H9 (cell line): ENCODE data around the gene TRPM2. TPM values are rescaled to one million over a fixed set of nuclear protein-coding genes. Genes with fewer than 3 reads are reported as not detected.

ENCODE experiments used
- DNase-seq: peaks from one replicate; pipeline ENCODE4 v3.0.0-alpha.2; 2017
- H2AFZ ChIP-seq: one replicate; pipeline ENCODE4 v1.6.1; 2013; ENCODE audit warnings: mild to moderate bottlenecking, low read length, control low read depth, moderate library complexity
- H2AK5ac ChIP-seq: 2 replicates; pipeline ENCODE4 v1.6.1; 2013; ENCODE audit warnings: low read length, control low read depth, mixed read lengths; ENCODE audit not compliant: insufficient read length
- H2BK120ac ChIP-seq: one replicate; pipeline ENCODE4 v1.6.1; 2013; ENCODE audit warnings: low read depth, mild to moderate bottlenecking, low read length, control low read depth, inconsistent platforms; ENCODE audit not compliant: poor library complexity, severe bottlenecking
- H2BK12ac ChIP-seq: 2 replicates; pipeline ENCODE4 v1.6.1; 2013; ENCODE audit warnings: low read length, control low read depth, mixed read lengths, low read depth; ENCODE audit not compliant: insufficient read length
- H2BK15ac ChIP-seq: 2 replicates; pipeline ENCODE4 v1.6.1; 2013; ENCODE audit warnings: low read depth, low read length, control low read depth
- H2BK20ac ChIP-seq: one replicate; pipeline ENCODE4 v1.6.1; 2013; ENCODE audit warnings: low read depth, mild to moderate bottlenecking, low read length, control low read depth, inconsistent platforms; ENCODE audit not compliant: poor library complexity, severe bottlenecking
- H2BK5ac ChIP-seq: 2 replicates; pipeline ENCODE4 v1.6.1; 2013; ENCODE audit warnings: low read length, control low read depth, mixed read lengths; ENCODE audit not compliant: insufficient read length
- H3K14ac ChIP-seq: 2 replicates; pipeline ENCODE4 v1.6.1; 2013; ENCODE audit warnings: low read length, control low read depth; ENCODE audit not compliant: insufficient read depth
- H3K18ac ChIP-seq: 2 replicates; pipeline ENCODE4 v1.6.1; 2013; ENCODE audit warnings: low read depth, mild to moderate bottlenecking, mixed read lengths, low read length, control low read depth; ENCODE audit not compliant: insufficient read length
- H3K23ac ChIP-seq: 2 replicates; pipeline ENCODE4 v1.6.1; 2013; ENCODE audit warnings: low read length, control low read depth, mixed read lengths, low read depth; ENCODE audit not compliant: insufficient read length
- H3K23me2 ChIP-seq: 2 replicates; pipeline ENCODE4 v1.6.1; 2013; ENCODE audit warnings: low read depth, mild to moderate bottlenecking, mixed read lengths, low read length, control low read depth; ENCODE audit not compliant: insufficient read length, poor library complexity, severe bottlenecking
- H3K27ac ChIP-seq: 2 replicates; pipeline ENCODE4 v1.5.1; 2013; ENCODE audit warnings: low read length, control low read depth, mixed read lengths, low read depth; ENCODE audit not compliant: insufficient read length
- H3K27me3 ChIP-seq: 2 replicates; pipeline ENCODE4 v1.6.1; 2013; ENCODE audit warnings: low read length, control low read depth, inconsistent platforms; ENCODE audit not compliant: insufficient read depth
- H3K4ac ChIP-seq: 2 replicates; pipeline ENCODE4 v1.6.1; 2013; ENCODE audit warnings: low read depth, mild to moderate bottlenecking, control low read depth, inconsistent platforms, low read length, moderate library complexity
- H3K4me1 ChIP-seq: 2 replicates; pipeline ENCODE4 v1.6.1; 2013; ENCODE audit warnings: low read length, control low read depth, inconsistent platforms; ENCODE audit not compliant: insufficient read depth
- H3K4me2 ChIP-seq: 2 replicates; pipeline ENCODE4 v1.6.1; 2013; ENCODE audit warnings: low read length, control low read depth, mixed read lengths; ENCODE audit not compliant: insufficient read length, insufficient read depth
- H3K56ac ChIP-seq: 2 replicates; pipeline ENCODE4 v1.6.1; 2013; ENCODE audit warnings: low read depth, mild to moderate bottlenecking, mixed read lengths, low read length, control low read depth; ENCODE audit not compliant: insufficient read length
- H3K79me1 ChIP-seq: 2 replicates; pipeline ENCODE4 v1.6.1; 2013; ENCODE audit warnings: low read depth, mild to moderate bottlenecking, moderate library complexity, low read length, control low read depth, inconsistent platforms; ENCODE audit not compliant: insufficient read depth, poor library complexity, severe bottlenecking
- H3K79me2 ChIP-seq: 2 replicates; pipeline ENCODE4 v1.6.1; 2013; ENCODE audit warnings: low read length, control low read depth, inconsistent platforms; ENCODE audit not compliant: insufficient read depth
- H3K9ac ChIP-seq: 2 replicates; pipeline ENCODE4 v1.6.1; 2013; ENCODE audit warnings: low read length, control low read depth, mixed read lengths; ENCODE audit not compliant: insufficient read length; ENCODE audit errors: extremely low read depth
- H3K9me3 ChIP-seq: one replicate; pipeline ENCODE4 v1.6.1; 2013; ENCODE audit warnings: low read depth, low read length, inconsistent platforms; ENCODE audit not compliant: control insufficient read depth
- H3T11ph ChIP-seq: one replicate; pipeline ENCODE4 v1.6.1; 2013; ENCODE audit warnings: mild to moderate bottlenecking, low read length, control low read depth, inconsistent platforms
- H4K20me1 ChIP-seq: one replicate; pipeline ENCODE4 v1.6.1; 2013; ENCODE audit not compliant: control insufficient read depth, insufficient read length, insufficient read depth
- H4K5ac ChIP-seq: 2 replicates; pipeline ENCODE4 v1.6.1; 2013; ENCODE audit warnings: low read depth, mild to moderate bottlenecking, mixed read lengths, low read length, control low read depth; ENCODE audit not compliant: insufficient read length
- H4K8ac ChIP-seq: replicated peaks from 2 replicates; pipeline ENCODE4 v1.6.1; 2013; ENCODE audit warnings: low read length, control low read depth, mixed read lengths, low read depth; ENCODE audit not compliant: insufficient read length
- H4K91ac ChIP-seq: 2 replicates; pipeline ENCODE4 v1.6.1; 2013; ENCODE audit warnings: low read depth, mild to moderate bottlenecking, moderate library complexity, mixed read lengths, low read length, control low read depth; ENCODE audit not compliant: insufficient read length
- H3K27ac Mint-ChIP-seq, 3 experiments: 2 replicates in 2 of 3; 3 replicates in 1 of 3; pipeline ENCODE4 v1.8.0; 2020 to 2021; ENCODE audit warnings: mixed read lengths in 3 of 3, mild to moderate bottlenecking in 1 of 3, moderate library complexity in 1 of 3
- H3K27me3 Mint-ChIP-seq: 2 replicates; pipeline ENCODE4 v1.8.0; 2021; ENCODE audit warnings: low read depth, mild to moderate bottlenecking, moderate library complexity, mixed read lengths
- H3K36me3 Mint-ChIP-seq, 3 experiments: 2 replicates in 2 of 3; 3 replicates in 1 of 3; pipeline ENCODE4 v1.8.0; 2020 to 2021; ENCODE audit warnings: low read depth in 3 of 3, mixed read lengths in 3 of 3; ENCODE audit not compliant: insufficient read depth in 1 of 3
- H3K4me1 Mint-ChIP-seq, 2 experiments: 2 replicates each; pipeline ENCODE4 v1.8.0; 2020; ENCODE audit warnings: mixed read lengths in 2 of 2
- H3K4me3 Mint-ChIP-seq, 2 experiments: 2 replicates in 1 of 2; 3 replicates in 1 of 2; pipeline ENCODE4 v1.8.0; 2020 to 2021; ENCODE audit warnings: mild to moderate bottlenecking in 2 of 2, mixed read lengths in 2 of 2, moderate library complexity in 1 of 2
- H3K9me3 Mint-ChIP-seq, 2 experiments: 2 replicates in 1 of 2; 3 replicates in 1 of 2; pipeline ENCODE4 v1.8.0; 2020; ENCODE audit warnings: mild to moderate bottlenecking in 2 of 2, mixed read lengths in 2 of 2, moderate library complexity in 1 of 2
- WGBS: extraction: QIAGEN DNeasy Blood & Tissue Kit; methylation state at CpG from one replicate; pipeline ENCODE4 v1.1.7; 2013; ENCODE audit warnings: missing lambda C conversion rate, low lambda C conversion rate, mixed read lengths; ENCODE audit not compliant: insufficient read length; ENCODE audit errors: extremely low coverage; 5-methylcytosine and 5-hydroxymethylcytosine counted together
- total RNA-seq: library from RNA; stranded (reverse); gene quantifications from 2 replicates; pipeline ENCODE4 v1.2.1, GENCODE V29; 2021
- TF ChIP-seq, protein P1 (sequence below): fragments of 200-600 bp; sonication (generic); conservative IDR thresholded peaks from 3 replicates; pipeline ENCODE4 v1.8.0; 2021; ENCODE audit warnings: antibody characterized with exemption, mild to moderate bottlenecking

The TRPM2 gene
- total RNA-seq, 1 experiment from 2014 or later: 0.68 TPM

DNA sequence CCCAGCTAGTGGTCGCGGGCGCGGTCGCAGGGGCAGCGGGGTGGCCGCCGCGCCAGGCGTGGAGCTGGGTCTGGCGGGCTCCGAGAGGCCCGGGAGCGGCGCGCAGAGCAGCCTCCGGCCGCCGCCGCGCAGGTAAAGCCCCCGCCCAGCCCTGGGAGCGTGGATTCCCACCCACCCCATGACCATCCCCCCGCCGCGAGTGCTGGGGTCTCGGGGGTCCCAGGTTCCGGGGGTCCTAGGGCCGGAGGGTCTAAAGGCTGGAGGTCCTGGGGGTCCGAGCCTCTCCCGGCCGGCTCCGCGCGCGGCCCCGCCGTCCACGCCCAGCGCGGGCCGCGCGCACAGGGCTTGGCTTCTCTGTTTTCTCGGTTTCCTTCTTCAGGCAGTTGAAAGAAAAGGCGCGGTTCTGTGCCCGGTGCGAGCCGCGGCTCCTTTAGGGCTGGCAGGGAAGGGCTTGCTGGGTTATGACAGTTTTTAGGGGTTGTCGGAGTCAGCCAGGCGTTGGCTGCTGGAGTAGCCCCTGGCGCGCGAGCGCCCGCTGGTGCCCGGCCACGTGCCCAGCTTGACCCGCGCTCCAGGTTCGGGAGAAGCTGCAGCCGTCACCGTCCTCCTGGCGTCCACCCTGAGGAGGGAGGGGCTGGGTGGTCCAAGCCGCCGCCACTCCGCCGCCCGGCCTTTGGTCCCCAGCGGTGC lies 102.2 kb downstream of the TRPM2 start:
- peaks cover 7% of the 10 kb centered on the region for H3K23me2 ChIP-seq
- no peaks in the 10 kb centered on the region for H3K79me2 ChIP-seq
- H2AFZ ChIP-seq: no peak overlapping the region
- no peaks in the 10 kb centered on the region for H3K27me3 ChIP-seq
- no peaks in the 10 kb centered on the region for H3K9me3 ChIP-seq
- no peak overlapping the region for H3K9ac ChIP-seq
- H3K56ac ChIP-seq: no peak overlapping the region
- H2AK5ac ChIP-seq: no peak overlapping the region
- no peaks in the 10 kb centered on the region; a peak in 1 of 5 replicates for H3K9me3 Mint-ChIP-seq
- no peak overlapping the region for H4K5ac ChIP-seq
- H3K23ac ChIP-seq: no peak overlapping the region
- H3K36me3 Mint-ChIP-seq: peaks cover 0 to 2% (median 0%) of the 10 kb centered on the region in 3 experiments; a peak in 1 of 7 replicates
- TF ChIP-seq, protein P1, sequence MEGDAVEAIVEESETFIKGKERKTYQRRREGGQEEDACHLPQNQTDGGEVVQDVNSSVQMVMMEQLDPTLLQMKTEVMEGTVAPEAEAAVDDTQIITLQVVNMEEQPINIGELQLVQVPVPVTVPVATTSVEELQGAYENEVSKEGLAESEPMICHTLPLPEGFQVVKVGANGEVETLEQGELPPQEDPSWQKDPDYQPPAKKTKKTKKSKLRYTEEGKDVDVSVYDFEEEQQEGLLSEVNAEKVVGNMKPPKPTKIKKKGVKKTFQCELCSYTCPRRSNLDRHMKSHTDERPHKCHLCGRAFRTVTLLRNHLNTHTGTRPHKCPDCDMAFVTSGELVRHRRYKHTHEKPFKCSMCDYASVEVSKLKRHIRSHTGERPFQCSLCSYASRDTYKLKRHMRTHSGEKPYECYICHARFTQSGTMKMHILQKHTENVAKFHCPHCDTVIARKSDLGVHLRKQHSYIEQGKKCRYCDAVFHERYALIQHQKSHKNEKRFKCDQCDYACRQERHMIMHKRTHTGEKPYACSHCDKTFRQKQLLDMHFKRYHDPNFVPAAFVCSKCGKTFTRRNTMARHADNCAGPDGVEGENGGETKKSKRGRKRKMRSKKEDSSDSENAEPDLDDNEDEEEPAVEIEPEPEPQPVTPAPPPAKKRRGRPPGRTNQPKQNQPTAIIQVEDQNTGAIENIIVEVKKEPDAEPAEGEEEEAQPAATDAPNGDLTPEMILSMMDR: peak; percentile 28; the same call in 1 of the 3 replicates
- no peak overlapping the region for H3T11ph ChIP-seq
- H3K4me2 ChIP-seq: peak overlapping the region; percentile 28
- H2BK15ac ChIP-seq: no peak overlapping the region
- H3K4me3 Mint-ChIP-seq: peak overlapping the region; percentile 66 to 80
- H4K91ac ChIP-seq: no peak overlapping the region
- no peak overlapping the region for H3K27ac Mint-ChIP-seq
- no CpG with 5 or more reads among the region's 72 CpGs for WGBS
- no peaks in the 10 kb centered on the region for H4K20me1 ChIP-seq
- peaks cover 33% of the 10 kb centered on the region for H3K27me3 Mint-ChIP-seq
- H3K4ac ChIP-seq: no peak overlapping the region
- no peak overlapping the region for H2BK12ac ChIP-seq
- H3K4me1 ChIP-seq: no peaks in the 10 kb centered on the region
- no peak overlapping the region; the same call in 1 of the 2 replicates for H3K14ac ChIP-seq
- no peak overlapping the region for H3K18ac ChIP-seq
- H2BK120ac ChIP-seq: no peak overlapping the region
- H4K8ac ChIP-seq: no peak overlapping the region
- no peak overlapping the region for H2BK5ac ChIP-seq
- no peak overlapping the region for H2BK20ac ChIP-seq
- H3K4me1 Mint-ChIP-seq: peaks cover 4 to 6% of the 10 kb centered on the region in 2 experiments; a peak in 2 of 4 replicates
- no peaks in the 10 kb centered on the region for H3K79me1 ChIP-seq
- DNase-seq: peak; percentile 56
- no peak overlapping the region for H3K27ac ChIP-seq
